IPS-18c (cell line): ENCODE data around the gene EPN3.

Experiments used
- H3K4me3 ChIP-seq: 2 replicates; pipeline ENCODE4 v1.7.0; 2013; ENCODE audit warnings: low read depth, mild to moderate bottlenecking, low read length, moderate library complexity; ENCODE audit not compliant: insufficient read depth
- H3K9me3 ChIP-seq: one replicate; pipeline ENCODE4 v1.6.1; 2013; ENCODE audit warnings: mild to moderate bottlenecking, low read length, moderate library complexity; ENCODE audit not compliant: control insufficient read depth, insufficient read depth

EPN3 gene

DNA sequence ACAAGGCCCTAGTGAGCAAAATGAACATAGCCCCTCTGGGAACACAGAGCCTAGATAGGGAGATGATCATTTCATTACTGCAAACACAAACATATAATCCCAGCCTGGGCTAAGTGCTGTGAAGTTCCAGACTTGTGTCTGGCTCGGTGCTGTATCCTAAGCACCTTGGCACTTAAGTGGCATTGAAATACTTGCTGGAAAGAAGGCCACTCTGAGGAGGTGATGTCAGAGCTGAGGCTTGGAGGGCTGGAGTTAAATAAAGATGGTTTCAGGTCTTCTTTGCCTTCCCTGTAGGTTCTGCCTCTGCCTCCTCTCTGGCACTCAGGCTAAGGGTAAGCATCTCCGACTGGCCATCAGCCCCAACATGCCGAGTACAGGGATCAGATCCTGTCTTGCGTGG, 25.6 kb downstream of the EPN3 start:
- no peak overlapping the region for H3K4me3 ChIP-seq
- peaks cover 2% of the 10 kb centered on the region for H3K9me3 ChIP-seq

DNA sequence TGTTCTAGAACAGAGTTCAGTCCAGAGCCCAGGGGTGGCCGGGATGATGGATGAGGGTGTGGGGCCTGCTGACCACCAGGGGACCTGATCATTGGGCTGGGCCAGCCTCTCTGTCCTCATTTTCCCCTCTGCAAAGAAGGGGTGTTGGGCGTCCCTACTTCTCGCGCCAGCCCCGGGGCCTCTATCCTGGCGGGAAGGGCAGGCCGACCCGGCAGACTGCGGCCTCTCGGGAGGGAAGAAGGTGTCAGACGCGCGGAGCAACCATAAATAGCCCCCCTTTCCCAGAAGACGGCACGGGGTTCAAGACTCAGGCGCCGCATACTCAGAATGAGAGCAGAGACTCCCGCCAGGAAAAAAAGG, 26.0 kb downstream of the EPN3 start:
- H3K4me3 ChIP-seq = peak overlapping the region; percentile 77
- peaks cover 2% of the 10 kb centered on the region for H3K9me3 ChIP-seq

DNA sequence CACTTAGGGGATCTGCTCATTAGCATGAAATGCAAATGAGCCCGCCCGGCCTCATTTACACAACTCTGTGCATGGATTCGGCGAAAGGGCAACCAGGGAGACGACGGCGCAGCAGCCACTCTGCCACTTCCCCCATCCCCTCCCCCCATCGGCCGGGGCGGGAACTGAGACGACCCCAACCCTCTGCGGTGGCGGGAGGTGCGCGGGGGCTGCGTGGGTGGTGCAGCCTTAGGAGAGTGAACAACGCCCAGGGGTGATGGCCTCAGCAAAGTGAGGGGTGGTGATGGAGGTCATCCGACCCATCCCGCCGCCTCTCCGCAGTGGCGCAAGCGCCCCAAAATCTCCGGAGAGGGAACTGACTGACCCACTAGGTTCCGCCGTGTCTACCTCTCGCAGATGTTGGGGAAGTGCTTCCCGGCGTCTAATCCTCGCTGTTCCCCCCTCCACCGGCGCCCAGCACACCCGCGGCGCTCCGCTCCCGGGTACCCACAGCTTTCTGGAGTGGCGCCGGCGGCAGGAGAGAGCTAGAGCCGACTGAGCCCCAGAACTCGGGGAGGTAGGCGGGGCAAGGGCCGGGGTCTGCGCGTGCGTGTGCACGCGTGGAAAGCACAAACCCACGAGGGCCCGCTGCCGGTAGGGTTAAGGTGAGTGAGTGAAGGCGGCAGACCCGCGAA, 26.5 kb downstream of the EPN3 start:
- peak overlapping the region; percentile 77 for H3K4me3 ChIP-seq
- peaks cover 2% of the 10 kb centered on the region for H3K9me3 ChIP-seq

DNA sequence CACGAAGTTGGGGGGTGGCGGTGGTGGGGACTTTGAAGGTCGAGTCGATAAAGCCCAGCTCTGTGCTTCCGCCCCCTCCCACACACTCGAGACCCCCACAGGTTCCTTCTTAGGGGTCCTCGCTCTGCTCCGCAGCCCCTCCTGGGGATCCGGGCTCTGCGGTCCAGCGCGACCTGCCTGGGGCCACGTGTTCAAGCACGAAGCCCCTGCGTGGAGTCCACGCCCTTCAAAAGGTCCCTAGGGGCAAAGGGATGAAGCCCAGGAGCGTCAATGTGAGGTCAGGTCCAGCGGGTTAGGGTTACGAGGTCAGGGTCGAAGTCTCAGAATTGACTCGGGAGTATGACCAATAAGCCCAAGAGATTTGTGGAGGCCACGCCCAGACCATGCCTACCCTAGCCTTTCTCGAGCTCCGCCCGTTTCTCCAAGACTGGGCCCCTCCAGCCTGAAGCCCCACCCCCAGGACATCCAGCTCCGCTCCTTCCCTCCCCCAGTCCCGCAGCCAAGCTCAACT, 27.2 kb downstream of the EPN3 start:
- peaks cover 2% of the 10 kb centered on the region for H3K9me3 ChIP-seq
- peak overlapping the region; percentile 77 for H3K4me3 ChIP-seq

DNA sequence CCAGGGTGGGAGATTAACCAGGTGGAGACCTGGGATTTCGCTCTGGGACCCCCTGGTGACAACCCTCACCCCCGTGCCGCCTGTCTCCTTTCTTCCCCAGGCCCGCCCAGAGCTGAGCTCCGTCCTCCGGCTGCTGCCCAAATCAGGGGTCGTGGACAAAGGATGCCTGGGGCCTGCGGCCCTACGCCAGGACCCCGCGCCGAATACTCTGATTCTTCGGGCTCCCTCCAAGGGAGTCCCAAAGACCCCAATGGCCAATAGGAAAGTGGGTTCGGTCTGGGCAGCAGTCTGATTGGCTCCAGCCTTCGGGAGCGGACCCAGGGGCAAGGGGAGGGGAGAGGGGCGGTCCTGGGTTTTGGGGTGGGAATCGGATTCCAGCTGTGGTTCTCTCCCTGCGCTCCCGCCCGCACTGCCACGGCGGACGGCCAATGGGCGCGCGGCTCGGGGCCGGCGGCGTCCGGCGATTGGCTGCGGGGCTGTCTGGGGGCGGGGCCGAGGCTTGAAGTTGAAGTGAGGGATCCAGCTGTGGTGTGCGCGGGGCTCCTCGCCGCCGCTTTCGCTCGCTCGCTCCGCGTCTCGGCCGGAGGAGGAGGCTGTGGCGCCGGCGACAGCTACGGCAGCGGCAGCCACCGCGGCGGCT, 27.8 kb downstream of the EPN3 start, which contains the start of gene CACNA1G:
CACNA1G (plus strand) TSS at position 531 of the 640 bp plus-strand sequence. CDS start 745 bp downstream, outside the sequence.
- peak within 1 kb of the TSS; percentile 77 for H3K4me3 ChIP-seq
- H3K9me3 ChIP-seq = peaks cover 2% of the 10 kb centered on the region

DNA sequence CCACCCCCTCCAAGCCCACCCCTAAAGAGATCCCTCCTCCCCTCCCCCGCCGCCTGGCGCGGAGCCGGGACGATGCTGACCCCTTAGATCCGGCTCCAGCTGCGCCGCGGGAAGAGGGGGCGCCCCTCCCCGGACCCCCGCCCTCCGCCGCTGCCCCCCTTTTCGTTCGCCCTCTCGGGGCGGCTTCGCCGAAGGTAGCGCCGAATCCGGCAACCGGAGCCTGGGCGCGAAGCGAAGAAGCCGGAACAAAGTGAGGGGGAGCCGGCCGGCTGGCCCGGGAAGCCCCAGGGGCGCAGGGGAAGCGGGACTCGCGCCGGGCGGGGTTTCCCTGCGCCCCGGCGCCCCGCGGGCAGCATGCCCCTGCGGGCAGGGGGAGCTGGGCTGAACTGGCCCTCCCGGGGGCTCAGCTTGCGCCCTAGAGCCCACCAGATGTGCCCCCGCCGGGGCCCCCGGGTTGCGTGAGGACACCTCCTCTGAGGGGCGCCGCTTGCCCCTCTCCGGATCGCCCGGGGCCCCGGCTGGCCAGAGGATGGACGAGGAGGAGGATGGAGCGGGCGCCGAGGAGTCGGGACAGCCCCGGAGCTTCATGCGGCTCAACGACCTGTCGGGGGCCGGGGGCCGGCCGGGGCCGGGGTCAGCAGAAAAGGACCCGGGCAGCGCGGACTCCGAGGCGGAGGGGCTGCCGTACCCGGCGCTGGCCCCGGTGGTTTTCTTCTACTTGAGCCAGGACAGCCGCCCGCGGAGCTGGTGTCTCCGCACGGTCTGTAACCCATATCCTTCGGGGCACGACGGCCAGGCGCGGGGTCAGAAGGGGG, 28.6 kb downstream of the EPN3 start:
- Histone ChIP-seq H3K4me3 (peak overlapping the region; percentile 47), H3K9me3 (peaks cover 2% of the 10 kb centered on the region)

DNA sequence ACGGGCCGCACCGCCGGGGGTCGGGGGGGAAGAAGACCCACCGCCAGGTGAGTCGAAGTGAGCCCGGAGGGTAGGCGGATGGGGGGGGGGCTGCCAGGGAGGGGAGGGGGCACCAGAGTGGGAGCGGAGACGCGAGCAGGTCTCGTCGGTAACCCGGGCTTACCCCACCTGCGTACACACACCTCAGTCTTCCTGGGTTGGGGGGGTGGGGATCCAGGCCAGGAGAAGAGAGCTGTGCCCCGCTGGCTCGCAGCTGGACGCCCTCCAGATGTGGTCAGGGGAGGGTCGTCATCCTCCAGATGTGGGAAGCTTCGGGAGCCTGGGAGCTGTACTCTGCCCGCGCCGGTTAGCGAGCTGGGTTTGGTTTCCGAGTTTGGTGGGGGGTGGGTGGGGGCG, 29.2 kb downstream of the EPN3 start:
- peaks cover 2% of the 10 kb centered on the region for H3K9me3 ChIP-seq
- peak overlapping the region; percentile 41 for H3K4me3 ChIP-seq

DNA sequence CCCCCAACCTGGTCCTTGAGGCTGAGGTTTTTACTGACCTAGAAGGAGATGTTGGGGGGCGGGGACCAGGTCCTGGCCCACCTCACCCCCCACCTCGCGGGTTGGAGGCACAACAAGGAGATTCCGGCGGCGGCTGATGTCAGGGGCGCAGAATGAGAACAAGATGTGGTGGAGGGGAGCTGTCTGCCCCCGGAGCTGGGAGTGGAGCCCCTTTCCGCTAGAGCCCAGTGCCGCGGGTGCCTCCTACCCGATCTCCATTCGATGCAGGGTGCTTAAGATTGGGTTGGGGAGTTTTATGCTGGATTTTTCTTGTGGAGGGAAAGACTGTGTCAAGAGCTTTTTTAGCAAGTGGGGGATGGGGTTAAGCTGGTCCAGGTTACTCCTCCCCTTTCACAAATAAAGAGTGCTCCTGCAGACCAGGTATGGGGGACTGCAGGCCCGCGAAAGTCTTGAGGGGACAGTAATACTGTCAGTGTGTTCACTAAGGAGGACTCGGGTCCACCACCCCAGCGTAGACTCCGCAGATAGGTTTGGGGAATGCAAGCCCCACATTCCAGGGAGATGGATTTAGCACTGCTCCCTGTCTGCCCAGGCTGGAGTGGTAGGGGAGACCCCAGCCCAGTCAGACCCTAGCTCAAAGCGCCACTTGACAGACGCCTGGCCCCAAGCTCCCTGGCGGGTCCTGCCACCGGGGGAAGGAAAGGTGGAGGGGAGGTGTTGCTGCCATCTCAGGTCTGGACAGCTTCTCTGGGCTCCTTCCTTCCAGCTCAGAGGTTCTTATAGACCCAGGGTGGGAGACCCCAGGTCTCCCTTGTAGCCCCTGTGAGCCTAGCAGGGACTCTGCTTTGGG, 29.9 kb downstream of the EPN3 start:
- H3K4me3 ChIP-seq = peak overlapping the region; percentile 38
- H3K9me3 ChIP-seq = peaks cover 2% of the 10 kb centered on the region

DNA sequence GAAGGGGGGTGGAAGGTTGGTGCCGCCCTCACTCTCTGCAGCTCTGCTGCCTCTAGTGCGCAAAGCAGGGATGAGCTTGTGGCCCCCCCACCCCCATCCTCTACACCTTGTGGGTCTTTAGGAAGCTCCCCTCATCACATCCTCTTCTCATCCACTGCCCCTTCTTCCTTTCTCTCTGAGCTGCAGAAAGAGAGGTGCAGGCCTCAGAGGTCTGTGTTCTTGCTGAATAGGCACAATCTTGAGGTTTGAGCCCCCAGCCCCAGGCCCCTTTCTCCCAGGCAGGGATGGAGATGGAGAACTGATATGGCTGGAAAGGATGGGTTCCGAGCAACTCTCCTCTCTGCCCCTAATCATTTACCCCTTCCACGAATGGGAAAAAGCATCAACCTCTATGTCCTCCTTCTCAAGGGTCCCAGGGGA, 30.6 kb downstream of the EPN3 start:
- Histone ChIP-seq H3K4me3 (0 out of 2 replicates have a peak overlapping the region, but pooled peaks have one; percentile 38), H3K9me3 (peaks cover 2% of the 10 kb centered on the region)

DNA sequence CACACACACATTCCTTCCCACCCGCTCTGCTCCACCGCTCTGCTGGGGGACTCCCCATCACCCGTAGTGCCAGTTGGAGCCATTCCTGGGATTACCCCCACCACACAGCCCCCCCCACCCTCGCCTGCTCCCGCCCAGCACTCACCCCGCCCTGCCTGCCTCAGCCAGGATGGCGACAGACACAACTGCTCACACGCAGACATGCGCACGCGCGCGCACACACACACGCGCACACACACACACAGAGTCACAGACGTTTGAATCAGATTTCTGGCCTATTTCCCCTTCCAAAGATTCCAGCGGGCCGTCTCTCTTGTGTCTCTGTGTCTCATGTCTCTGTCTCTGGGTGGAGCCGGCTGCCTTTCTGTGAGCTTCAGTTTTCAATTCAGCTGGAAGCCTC, 32.4 kb downstream of the EPN3 start:
- Histone ChIP-seq H3K4me3 (no peak overlapping the region; the same call in 1 of the 2 replicates), H3K9me3 (no peaks in the 10 kb centered on the region)

DNA sequence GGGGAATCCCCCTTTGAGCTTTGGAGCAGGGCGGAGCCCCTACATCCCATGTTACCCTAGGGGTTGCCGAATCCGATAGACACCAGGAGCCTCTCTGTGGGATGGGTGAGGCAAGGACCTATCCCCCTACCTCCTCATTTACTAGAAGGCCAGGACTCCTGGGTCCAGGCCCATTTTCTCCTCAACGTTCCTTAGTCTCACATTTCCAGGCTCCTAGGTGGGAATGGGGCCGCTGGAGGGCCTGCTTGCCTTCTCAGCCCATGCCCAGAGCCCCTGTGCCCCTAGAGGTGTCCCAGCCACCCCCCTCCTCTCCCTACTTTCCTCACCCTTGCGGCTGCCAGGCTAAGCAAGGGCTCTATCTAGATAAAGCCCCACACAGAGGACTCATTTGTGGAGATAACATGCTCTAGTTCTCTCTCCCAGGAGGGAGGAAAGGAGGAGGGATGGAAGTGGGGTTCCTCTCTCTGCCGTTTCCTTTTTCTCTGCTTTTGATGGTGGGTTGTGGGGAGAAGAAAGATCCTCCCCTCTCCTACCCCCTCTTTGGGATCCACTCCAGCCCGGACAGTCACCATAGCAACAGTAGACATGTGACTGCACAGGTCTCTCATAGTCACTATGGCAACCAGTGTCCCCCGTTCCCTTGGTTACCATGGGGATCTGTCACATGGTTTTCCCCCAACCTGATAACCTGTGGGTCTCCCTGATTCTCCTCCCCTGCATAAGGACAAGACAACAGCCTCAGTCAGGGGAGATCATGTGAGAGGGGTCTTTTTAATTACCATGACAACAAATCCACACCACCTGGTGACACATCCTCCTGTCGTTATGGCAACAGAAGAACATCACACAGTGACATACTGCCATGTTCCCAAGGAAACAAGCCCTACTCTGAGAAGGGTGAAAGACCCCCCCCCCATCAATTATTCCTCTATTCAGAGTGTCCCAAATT, 33.1 kb downstream of the EPN3 start:
- Histone ChIP-seq H3K4me3 (no peak overlapping the region), H3K9me3 (no peaks in the 10 kb centered on the region)

DNA sequence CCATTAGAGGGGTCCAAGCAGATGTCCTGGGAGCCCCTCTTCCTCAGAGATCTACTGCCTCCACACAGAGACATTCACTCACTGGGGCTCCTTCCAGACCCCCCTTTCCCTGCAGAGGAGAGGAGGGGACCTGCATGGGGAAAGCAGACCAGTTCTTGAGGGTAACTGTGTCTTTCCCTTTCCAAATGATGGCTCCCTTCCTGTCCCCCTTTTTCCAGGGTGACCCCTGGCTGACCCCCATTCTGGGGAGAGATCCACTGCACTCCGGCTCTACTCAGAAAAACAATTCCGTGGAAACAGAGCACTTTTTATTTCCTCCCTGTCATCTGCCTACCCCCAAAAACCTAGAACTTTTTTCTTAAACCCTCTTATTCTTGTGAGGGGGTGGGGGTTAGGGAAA, 34.4 kb downstream of the EPN3 start:
- Histone ChIP-seq H3K4me3 (no peak overlapping the region), H3K9me3 (no peaks in the 10 kb centered on the region)

DNA sequence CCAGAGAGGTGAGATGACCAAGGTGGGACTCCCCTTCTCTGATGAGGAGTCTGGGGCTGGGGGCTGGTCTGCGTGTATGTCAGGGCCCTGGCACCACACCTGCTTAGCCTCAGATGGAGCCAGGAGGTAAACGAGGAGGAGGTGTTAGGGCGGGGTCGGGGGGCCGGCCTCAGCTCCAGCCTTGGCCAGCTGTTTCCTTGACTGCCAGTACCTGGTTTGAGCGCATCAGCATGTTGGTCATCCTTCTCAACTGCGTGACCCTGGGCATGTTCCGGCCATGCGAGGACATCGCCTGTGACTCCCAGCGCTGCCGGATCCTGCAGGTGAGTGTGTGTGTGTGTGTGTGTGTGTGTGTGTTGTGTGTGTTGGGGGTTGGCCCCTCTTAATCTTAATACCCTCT, 36.1 kb downstream of the EPN3 start:
- no peak overlapping the region for H3K4me3 ChIP-seq
- H3K9me3 ChIP-seq = no peaks in the 10 kb centered on the region

DNA sequence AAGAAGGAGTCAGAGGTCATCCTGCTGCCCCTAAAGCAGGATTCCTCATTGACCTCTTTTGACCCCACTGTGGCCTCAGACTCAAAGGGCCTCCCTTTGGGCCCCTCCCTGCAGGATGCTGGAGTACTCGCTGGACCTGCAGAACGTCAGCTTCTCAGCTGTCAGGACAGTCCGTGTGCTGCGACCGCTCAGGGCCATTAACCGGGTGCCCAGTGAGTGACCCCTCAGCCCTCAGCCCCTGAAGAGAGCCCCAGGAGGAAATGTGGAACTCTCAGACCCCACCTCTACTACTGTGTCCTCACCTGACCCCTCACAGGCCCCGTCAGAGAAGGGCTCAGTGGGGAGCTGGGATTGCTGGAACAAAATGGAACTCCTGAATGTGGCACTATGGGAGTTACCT, 37.1 kb downstream of the EPN3 start:
- no peaks in the 10 kb centered on the region for H3K9me3 ChIP-seq
- no peak overlapping the region for H3K4me3 ChIP-seq

DNA sequence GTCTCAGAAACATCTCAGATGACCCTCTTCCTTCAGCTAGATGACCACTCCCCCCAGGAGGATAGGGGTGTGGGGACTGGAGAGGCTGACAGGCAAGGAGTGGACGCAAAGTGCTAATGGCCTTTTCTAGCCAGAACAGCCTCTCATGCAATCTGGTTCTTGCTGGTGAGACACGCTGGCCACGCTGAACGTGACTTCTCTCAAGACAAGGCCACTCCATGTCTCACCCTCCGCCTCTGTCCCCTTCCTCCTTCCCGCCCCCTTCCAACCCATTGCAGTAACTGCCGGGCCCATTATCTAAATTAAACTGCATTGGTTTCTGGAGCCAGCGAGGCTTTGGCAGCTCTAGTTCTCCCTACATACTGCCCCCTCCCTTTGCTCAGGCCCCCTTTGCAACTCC, 37.5 kb downstream of the EPN3 start:
- no peaks in the 10 kb centered on the region for H3K9me3 ChIP-seq
- no peak overlapping the region for H3K4me3 ChIP-seq

DNA sequence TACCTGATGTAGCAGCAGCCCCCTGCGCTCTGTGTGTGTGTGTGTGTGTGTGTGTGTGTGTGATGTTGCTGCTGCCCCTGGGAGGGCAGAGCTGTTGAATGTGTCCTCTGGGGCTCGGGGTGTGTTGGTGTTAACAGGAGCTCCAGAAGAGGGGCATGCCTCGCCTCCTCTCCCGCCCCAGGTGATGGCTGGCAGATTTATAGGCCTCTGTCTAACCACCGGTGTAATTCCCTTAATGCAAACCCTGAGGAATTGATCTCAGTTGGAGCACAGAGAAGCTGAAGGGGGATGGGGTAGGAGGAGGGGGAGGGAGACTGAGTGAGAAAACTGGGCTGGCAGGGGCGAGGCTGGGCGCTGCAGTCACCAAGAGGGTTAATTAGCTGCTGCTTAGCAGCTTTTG, 38.0 kb downstream of the EPN3 start:
- Histone ChIP-seq H3K4me3 (no peak overlapping the region), H3K9me3 (no peaks in the 10 kb centered on the region)
